Measurements from ENCODE around the gene TENT5C. TPM values are rescaled to one million over a fixed set of nuclear protein-coding genes. Genes with fewer than 3 reads are reported as not detected.
A peak's percentile ranks its signal among the peaks of the same experiment; 100 is the strongest.

The TENT5C gene
- total RNA-seq, 4 donors from 2014 or later: 2.7 to 5.0 (median 3.4) TPM

DNA sequence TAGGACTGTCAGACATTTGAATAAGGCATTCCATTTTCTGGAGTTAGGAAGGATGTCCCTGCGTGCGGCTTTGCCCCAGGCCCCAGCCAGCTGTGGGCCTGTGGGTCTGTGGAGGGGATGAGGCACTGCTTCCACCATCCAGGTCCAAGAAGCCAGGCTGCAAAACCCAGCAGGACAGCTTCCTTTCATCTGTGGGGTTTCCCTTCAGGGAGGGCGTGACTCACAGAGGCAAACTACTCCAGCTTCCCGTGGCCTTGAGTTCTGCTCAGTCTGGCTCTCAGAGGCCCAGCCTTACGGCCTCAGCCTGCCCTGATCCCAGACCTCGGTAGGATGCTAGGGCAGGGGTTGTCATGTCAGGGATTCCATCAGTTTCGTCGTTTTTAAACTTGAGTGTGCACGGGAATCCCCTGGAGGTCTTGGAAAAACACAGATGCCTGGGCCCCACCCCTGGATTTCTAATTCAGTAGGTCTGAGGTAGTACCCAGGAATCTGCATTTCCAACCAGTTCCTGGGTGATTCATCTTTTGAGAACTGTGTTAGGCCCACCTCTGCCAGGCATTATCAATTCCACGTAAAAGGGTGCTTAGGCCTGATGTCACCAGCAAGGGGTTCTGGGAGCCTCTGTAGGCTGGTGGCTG lies 32.3 kb upstream of the TENT5C start:
- TF ChIP-seq, protein P1, sequence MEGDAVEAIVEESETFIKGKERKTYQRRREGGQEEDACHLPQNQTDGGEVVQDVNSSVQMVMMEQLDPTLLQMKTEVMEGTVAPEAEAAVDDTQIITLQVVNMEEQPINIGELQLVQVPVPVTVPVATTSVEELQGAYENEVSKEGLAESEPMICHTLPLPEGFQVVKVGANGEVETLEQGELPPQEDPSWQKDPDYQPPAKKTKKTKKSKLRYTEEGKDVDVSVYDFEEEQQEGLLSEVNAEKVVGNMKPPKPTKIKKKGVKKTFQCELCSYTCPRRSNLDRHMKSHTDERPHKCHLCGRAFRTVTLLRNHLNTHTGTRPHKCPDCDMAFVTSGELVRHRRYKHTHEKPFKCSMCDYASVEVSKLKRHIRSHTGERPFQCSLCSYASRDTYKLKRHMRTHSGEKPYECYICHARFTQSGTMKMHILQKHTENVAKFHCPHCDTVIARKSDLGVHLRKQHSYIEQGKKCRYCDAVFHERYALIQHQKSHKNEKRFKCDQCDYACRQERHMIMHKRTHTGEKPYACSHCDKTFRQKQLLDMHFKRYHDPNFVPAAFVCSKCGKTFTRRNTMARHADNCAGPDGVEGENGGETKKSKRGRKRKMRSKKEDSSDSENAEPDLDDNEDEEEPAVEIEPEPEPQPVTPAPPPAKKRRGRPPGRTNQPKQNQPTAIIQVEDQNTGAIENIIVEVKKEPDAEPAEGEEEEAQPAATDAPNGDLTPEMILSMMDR (IDR thresholded peaks at IDR 0.05): no peak
- H3K27me3 ChIP-seq: no peaks in the 10 kb centered on the region
- H3K9me3 ChIP-seq: no peaks in the 10 kb centered on the region
- H3K4me3 ChIP-seq: no peak overlapping the region
- 63% methylated on average over 10 of the region's 10 CpGs for WGBS
- H3K27ac ChIP-seq: no peak overlapping the region
- peak in 1 of 2 donors; percentile 37 for DNase-seq (ENCODE audit: low spot score in 2 of 2)
- peaks cover 4% of the 10 kb centered on the region for H3K4me1 ChIP-seq
- H3K36me3 ChIP-seq: no peaks in the 10 kb centered on the region

DNA sequence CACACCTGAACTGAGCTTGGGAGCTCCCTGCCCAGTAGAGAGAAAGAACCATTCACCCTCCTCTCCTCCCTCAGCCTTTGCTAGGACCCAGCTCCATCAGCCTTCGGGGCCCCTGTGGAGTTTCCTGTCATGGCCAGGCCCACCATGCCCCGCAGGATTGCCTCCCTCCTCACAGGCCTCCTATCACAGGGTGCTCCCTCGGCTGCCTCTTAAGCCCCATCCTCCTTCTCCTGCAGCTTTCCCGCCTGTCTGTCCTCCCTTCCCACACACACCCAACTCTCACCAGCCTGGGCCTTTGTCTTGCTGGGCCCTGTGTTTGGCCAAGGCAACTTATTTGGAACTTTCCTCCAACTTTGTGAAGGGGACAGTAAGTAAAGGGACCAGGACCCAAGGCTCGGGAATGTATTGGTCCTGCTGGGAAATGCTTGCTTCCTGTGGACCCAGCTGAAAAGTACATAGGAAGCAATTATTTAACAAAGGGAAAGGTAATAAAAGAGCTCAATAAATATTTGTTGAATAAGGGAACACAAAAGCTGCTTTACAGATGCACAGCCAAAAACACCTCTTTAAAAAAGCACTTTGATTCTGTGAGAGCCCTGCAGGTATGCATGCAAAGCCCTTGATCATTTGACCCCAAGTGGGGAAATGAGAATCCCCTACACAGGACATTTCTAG lies 31.6 kb upstream of the TENT5C start:
- no peak overlapping the region for H3K4me3 ChIP-seq
- H3K36me3 ChIP-seq: no peaks in the 10 kb centered on the region
- no peak for TF ChIP-seq EP300 (IDR thresholded peaks at IDR 0.05)
- TF ChIP-seq, protein P1 (IDR thresholded peaks at IDR 0.05): no peak
- no peak for TF ChIP-seq POLR2AphosphoS5 (IDR thresholded peaks at IDR 0.05)
- no peak for TF ChIP-seq POLR2A (IDR thresholded peaks at IDR 0.05)
- peak in 1 of 2 donors; percentile 53 for DNase-seq (ENCODE audit: low spot score in 2 of 2)
- no peak overlapping the region for H3K27ac ChIP-seq
- peaks cover 3% of the 10 kb centered on the region for H3K4me1 ChIP-seq
- whole genome bisulfite sequencing: 90% methylated on average over 5 of the region's 5 CpGs
- no peaks in the 10 kb centered on the region for H3K9me3 ChIP-seq
- no peaks in the 10 kb centered on the region for H3K27me3 ChIP-seq

DNA sequence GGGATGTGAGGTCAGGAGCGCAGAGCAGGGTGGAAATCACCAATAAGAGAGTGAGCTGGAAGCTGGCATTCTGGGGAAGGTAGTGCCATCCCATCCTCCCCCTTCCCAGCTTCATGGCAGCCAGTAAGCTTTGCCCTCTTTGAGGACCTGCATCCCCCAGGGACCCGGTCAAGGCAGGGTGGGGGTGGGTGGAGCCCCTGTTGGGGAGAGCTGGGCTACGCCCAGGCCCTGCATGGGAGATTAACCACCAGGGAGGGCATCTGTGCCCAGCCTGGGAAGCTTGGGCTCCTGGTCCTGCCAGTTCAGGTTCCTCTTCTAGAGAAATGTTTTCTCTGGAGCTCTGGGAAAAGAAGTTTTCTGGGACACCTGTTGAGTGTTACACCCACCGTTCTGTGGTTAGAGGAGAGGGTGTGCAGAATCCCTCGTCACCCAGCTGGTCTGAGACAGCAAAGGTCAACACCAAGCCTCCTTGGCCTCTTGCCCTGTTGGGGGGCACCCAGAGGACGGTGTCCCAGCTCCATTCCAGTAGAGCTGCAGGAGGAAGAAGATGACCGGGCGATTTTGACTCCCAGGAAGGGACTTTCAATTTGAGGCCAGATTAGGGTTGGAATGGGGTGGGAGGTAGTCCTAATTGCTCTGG lies 30.1 kb upstream of the TENT5C start:
- Histone ChIP-seq H3K9me3 (no peaks in the 10 kb centered on the region), H3K4me1 (no peaks in the 10 kb centered on the region), H3K27ac (no peak overlapping the region), H3K27me3 (no peaks in the 10 kb centered on the region), H3K4me3 (no peak overlapping the region), H3K36me3 (no peaks in the 10 kb centered on the region)
- 91% methylated on average over 6 of the region's 8 CpGs for WGBS
- TF ChIP-seq EP300 (IDR thresholded peaks at IDR 0.05) (no peak), POLR2AphosphoS5 (IDR thresholded peaks at IDR 0.05) (no peak), POLR2A (IDR thresholded peaks at IDR 0.05) (no peak)
- TF ChIP-seq, protein P1 (IDR thresholded peaks at IDR 0.05): no peak
- peak; percentile 17 to 63 for DNase-seq (ENCODE audit: low spot score in 2 of 2)

DNA sequence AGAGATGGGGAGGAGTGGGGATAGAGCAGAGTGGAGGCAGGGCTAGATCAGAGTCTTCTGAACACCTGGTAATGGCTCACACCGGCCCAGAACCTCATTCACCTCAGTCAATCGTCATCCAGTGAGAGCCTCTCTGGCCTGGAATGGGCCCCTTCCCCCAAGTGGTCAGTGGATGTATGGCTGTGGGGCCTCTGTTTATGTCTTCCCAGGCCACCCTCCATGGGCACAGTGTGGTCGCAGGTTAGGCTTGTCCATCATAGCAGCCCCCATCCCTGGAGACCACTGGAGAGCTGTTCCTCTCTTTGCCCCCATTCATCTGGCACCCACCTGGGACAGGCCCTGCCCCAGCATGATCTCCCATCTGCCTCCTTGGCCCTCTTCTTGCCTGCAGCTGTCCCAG lies 29.6 kb upstream of the TENT5C start:
- no peaks in the 10 kb centered on the region for H3K4me1 ChIP-seq
- H3K4me3 ChIP-seq: no peak overlapping the region
- TF ChIP-seq POLR2A (IDR thresholded peaks at IDR 0.05): no peak
- no peak for TF ChIP-seq EP300 (IDR thresholded peaks at IDR 0.05)
- TF ChIP-seq POLR2AphosphoS5 (IDR thresholded peaks at IDR 0.05): no peak
- TF ChIP-seq, protein P1 (IDR thresholded peaks at IDR 0.05): no peak
- no peaks in the 10 kb centered on the region for H3K27me3 ChIP-seq
- no peak overlapping the region for H3K27ac ChIP-seq
- no peaks in the 10 kb centered on the region for H3K9me3 ChIP-seq
- WGBS: 90% methylated on average over 3 of the region's 3 CpGs
- H3K36me3 ChIP-seq: no peaks in the 10 kb centered on the region
- DNase-seq (ENCODE audit: low spot score in 2 of 2): peak in 1 of 2 donors; percentile 72

DNA sequence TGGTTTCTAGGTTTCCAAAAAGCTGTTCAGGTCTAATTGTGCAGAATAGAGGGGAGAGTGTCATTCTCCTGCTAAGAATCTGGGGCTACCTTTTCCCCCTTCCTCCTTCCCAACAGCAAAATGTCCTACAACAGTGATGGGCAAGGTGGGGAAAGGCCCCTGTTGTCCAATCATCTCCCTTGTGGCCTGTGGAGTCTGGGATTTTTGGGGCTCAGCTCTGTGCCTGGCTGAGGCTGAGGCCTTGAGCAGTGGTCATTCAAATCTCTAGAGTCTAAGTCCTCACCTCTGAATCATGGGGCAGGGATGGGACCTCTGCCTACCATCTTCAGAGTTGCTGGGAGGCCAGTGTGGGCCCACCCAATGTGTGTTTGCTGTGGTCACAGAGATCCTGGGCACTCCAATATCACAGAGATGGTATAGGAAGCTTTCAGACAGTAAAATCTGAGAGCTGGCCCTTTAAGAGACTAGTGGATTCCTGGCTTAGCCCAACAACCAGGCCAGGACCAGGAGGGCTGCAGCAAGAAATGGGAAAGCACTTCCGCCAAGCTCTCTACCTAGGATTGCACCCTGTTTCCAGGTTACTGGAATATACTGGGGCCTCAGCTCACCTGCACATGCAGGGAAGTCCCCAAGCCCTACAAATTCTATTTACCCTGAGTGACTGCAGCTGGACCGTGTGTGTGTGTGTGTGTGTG lies 28.5 kb upstream of the TENT5C start:
- no peak overlapping the region for H3K4me3 ChIP-seq
- 100% methylated on average over 1 of the region's 2 CpGs for WGBS
- DNase-seq (ENCODE audit: low spot score in 2 of 2): peak in 1 of 2 donors; percentile 52
- no peak for TF ChIP-seq POLR2AphosphoS5 (IDR thresholded peaks at IDR 0.05)
- no peak for TF ChIP-seq EP300 (IDR thresholded peaks at IDR 0.05)
- TF ChIP-seq, protein P1 (IDR thresholded peaks at IDR 0.05): no peak
- TF ChIP-seq POLR2A (IDR thresholded peaks at IDR 0.05): no peak
- H3K4me1 ChIP-seq: no peaks in the 10 kb centered on the region
- H3K9me3 ChIP-seq: no peaks in the 10 kb centered on the region
- H3K36me3 ChIP-seq: no peaks in the 10 kb centered on the region
- no peak overlapping the region for H3K27ac ChIP-seq
- no peaks in the 10 kb centered on the region for H3K27me3 ChIP-seq

Data from suprapubic skin (tissue), 4 donors.